Hematopoietic multipotent progenitor cell treated with erythropoietin and hydrocortisone succinate and interleukin-3 and kit ligand, for 15 days (in vitro differentiated cells): ENCODE results near the gene RAD51AP2.
"Not testable (repeated sequence)": the region's sequence is repeated elsewhere in the genome, so short reads cannot be mapped to it uniquely, and the experiment has no call there.

Experiments used
- DNase-seq: peaks from one replicate; pipeline ENCODE4 v3.0.0-alpha.2; 2015; ENCODE audit warnings: low spot score

The RAD51AP2 gene

DNA sequence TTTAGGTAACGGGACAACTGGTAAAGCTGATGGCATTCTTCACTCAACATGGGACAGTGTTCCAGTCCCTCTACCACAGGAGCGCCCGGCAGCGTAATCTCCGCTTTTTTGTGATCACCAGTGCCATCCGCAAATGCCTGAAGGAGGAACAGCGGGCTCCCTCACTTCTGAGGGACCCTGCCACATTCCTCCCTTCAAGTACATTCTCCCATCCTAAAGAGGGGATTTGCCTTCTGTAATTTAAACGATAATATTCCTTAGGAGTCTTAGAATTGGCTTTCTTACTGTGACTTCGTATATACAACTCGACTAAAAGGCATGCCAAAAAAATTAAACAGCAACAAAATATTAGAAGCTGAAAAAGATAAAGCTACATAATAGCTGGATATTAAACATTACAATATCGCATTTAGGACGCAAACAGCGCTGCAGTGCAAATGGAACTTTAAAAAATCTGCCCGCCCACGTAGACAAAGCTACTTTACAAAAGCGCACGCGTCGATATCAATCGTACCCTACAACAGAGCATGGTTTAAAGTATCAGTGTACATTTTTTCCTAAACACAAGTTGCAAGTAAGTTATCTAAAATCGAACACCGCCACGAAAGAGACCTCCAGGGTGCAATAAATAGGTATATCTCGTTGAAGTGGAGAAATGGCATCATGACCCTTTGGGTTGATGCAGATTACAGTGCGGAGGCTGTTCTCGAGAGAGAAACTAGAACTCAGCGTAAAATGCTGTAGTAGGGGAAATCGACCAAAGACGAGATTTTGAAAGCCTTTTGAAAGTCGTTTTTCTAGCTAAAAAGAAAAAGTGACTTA lies 20.0 kb upstream of the RAD51AP2 start:
- no peak for DNase-seq

DNA sequence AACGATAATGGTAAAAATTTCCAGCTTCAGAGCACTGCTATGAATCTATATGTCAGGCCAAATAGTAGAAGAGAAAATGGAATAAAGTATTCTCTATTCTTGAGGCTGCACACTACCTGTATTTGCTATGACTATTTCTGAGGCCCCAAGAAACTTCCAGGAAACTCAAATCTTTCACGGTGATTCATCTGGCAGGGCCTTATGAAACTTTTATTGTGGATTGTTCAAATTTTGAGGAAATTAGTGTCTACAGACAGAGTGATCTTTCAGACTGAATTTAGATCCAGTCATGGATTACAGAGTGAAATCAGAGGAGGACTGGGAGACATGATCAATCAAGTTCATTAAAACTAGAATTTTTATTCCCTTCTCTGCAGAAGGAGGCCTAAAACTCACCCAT lies 18.2 kb upstream of the RAD51AP2 start:
- no peak for DNase-seq

DNA sequence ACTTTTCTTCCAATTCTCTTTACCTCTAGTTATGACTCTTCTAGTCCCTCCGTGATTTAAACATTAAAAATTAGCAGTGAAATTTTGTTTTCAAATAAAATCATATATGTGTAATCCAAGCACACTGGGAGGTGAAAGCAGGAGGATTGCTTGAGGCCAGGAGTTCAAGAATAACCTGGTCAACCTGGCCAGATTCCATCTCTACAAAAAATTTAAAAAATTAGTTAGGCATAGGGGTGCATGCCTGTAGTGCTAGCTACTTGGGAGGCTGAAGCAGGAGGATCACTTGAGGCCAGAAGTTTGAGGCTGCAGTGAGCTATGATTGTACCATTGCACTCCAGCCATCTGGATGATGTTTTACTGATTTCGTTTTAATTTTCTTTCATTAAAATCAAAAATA lies 15.3 kb upstream of the RAD51AP2 start:
- DNase-seq = no peak

GRCh38 chr2:17529771-17530170 lies 11.5 kb upstream of the RAD51AP2 start:
- DNase-seq = no peak

GRCh38 chr2:17522303-17522702 lies 4.1 kb upstream of the RAD51AP2 start:
- no peak for DNase-seq

DNA sequence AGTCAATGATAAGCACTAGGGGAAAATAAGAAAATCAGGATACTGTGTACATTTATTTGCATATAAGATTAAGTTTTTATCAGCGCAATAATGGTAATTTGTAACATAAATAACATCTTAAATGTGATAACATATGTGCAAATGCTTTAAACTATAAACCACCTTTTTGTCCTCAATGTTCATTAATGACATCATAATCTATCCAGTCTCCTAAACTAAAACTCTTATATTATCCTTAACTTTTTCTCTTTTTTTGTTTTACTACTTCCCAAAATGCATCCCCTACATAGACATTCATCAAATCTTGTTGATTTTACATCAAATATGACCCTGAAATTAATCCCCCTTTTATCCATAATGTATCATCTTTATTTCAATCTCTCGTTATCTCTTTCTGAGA lies 3.4 kb upstream of the RAD51AP2 start:
- DNase-seq = no peak

- no peak for DNase-seq
Observed at GRCh38 chr2:17520761-17521160, 2.5 kb upstream of the RAD51AP2 start.

GRCh38 chr2:17519486-17519885 lies 1.2 kb upstream of the RAD51AP2 start:
- DNase-seq = no peak

- no peak for DNase-seq
Observed at GRCh38 chr2:17517481-17518211, 594 bp downstream of the RAD51AP2 start.

DNA sequence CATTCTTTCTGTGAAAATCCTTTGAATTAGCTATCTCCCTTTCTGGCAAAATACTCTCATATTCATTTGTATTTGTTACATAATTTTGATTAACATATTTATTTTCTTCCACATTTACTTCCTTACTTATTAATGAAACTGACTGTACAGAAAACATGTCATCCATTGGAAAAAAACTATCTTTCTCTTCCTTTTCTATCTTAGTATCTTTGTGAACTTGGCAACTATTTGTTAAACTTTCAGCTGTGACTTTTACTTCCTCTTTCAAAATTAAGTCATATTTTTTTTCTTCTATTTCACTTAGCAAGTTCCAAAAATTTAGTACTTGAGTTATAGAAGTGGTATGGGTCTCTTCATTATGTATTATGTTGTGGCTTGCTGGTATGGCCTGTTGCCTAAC lies 2.6 kb downstream of the RAD51AP2 start:
- DNase-seq = no peak

DNA sequence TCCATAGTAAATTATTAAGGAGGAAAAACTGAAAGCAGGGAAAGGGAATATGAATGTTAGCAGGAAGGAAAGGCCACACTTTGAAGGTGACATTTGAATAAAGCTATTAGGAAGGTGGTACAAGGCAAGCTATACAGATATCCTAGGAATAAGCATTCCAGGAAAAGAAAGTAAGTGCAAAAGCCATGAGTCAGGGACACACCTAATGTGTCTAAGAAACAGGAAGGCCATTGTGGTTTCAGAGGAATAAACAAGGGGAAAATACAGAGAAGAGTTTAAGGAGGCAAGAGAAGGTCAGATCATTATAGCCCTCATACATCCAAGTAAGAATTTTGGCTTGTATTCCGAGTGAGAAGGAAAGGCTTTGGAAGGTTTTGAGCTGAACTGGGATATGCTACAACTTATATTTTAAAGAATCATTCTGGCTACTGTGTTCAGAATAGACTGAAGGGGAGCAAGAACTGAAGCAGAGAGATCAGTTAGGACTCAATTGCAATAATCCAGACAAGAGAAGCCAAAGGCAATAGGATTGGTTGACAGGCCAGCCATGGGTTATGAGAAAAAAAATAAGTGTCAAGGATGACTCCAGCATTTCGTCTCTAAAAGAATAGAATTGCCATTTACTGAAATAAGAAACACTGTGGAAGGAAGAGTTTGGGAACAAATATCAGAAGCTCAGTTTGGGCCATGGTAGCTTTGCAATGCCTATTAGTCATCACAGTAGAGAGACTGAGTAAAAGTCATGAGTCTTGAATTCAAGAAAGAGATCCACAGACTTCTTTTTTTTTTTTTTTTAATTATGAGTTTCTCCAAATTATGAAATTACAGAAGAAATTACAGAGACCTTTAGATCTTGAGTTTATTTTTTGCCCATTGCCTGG lies 11.3 kb downstream of the RAD51AP2 start:
- no peak for DNase-seq

DNA sequence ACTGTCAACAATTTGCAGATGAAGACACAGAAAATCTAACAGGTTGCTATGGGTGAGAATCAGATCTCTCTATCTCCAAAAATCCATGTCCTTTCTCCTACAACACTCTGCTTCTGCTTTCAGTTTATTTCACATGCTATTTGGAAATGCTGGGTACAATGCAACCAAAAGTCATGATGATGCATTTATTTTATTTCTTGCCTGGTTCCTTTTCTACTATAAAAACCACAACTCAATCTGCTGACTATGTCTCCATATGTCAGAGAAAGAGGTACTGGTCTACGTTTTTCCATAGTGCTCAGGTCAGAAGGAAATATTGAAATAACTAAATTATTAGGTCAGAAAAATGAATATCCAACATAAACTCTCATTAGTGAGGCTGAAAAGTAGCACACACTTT lies 20.5 kb downstream of the RAD51AP2 start:
- DNase-seq = no peak

DNA sequence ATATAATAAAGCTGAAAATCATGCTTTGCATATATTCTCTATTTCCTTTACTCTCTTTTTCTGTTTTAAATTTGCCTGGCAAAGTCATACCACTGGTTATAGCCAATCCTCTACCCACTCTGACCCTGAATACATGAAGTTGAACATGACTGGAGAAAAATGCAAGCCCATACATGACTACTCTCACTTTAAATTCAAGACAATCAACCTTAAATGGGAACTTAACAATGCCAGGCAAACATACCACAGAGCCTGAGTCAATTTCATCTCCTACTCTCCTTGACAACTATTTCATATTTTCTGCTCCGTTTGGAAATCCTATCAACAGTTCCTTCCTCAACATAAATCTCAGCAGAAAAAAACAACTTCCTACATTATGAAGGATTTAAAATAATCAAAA lies 22.6 kb downstream of the RAD51AP2 start:
- no peak for DNase-seq

DNA sequence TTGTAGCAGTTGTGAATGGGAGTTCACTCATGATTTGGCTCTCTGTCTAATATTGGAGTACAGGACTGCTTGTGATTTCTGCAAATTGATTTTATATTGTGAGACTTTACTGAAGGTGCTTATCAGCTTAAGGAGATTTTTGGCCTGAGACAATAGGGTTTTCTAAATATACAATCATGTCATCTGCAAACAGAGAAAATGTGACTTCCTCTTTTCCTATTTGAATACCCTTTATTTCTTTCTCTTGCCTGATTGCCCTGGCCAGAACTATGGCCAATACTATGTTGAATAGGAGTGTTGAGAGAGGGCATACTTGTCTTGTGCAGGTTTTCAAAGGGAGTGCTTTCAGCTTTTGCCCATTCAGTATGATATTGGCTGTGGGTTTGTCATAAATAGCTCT lies 28.1 kb downstream of the RAD51AP2 start:
- DNase-seq = not testable (repeated sequence)

DNA sequence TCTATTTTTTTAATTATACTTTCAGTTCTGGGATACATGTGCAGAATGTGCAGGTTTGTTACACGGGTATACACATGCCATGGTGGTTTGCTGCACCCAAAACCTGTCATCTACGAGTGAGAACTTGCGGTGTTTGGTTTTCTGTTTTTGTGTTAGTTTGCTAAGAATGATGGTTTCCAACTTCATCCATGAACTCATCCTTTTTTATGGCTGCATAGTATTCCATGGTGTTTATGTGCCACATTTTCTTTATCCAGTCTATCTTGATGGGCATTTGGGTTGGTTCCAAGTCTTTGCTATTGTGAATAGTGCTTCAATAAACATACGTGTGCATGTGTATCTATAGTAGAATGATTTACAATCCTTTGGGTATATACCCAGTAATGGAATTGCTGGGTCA lies 29.6 kb downstream of the RAD51AP2 start:
- DNase-seq = not testable (repeated sequence)

DNA sequence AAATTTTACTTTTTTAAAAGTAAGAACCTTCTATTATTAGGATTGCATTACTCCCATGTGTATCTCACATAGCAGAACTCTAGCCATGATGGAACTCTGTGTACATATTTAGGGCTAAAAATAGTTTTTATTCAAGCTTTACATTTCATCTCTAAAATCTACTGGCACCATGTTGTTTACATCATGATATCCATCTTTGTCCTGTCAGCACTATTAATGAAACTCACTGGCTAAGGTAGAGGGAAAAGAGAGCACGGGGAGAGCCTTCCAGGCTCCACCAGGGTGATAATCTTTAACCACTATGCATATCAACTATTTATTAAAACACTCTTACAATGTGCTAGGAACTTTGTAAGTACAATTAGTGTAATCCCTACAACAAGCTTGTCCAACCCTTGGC lies 34.7 kb downstream of the RAD51AP2 start:
- no peak for DNase-seq

GRCh38 chr2:17482651-17483050 lies 35.6 kb downstream of the RAD51AP2 start:
- DNase-seq = no peak

DNA sequence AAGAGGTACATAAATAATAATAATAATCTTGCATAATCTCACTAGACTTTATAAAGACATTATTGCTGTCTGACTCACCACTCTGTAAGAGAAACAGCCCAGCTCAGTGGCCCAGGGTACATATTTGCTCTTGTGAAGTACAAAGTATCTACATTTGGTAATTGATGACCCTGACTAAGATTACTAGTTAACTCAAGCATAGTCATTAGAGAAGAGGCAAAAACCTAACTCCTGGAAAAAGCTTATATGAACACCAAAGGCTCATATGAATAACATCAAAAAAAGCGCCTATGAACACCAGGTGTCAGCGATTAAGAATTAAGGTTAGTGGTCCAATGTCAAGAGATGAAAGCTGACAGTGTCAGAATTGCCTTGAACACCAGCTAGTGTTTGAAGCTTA lies 38.4 kb downstream of the RAD51AP2 start:
- no peak for DNase-seq

- DNase-seq = no peak
Observed at GRCh38 chr2:17476830-17477229, 41.4 kb downstream of the RAD51AP2 start.

GRCh38 chr2:17476064-17476463 lies 42.2 kb downstream of the RAD51AP2 start:
- no peak for DNase-seq

- no peak for DNase-seq
Observed at GRCh38 chr2:17475286-17475685, 43.0 kb downstream of the RAD51AP2 start.

DNA sequence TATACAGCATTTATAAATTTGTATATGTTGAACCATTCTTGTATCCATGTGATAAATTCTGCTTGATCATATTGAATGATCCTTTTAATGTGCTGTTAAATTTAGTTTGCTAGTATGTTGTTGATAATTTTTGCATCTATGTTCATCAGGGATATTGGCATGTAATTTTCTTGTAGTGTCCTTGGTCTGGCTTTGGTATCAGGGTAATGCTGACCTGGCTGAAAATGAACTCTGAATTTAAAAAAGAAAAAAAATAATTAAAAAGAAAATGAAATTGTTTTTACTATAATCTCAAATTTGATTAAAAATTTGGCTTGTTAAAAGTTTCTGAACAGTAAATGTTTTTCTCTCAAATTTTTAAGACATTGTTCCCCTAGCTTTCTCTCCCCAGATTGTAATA lies 46.3 kb downstream of the RAD51AP2 start:
- no peak for DNase-seq
